HepG2 (cell line): ENCODE results near the gene GNG7. TPM values are rescaled to one million over a fixed set of nuclear protein-coding genes. Genes with fewer than 3 reads are reported as not detected.
A peak's percentile ranks its signal among the peaks of the same experiment; 100 is the strongest.

Experiments used
- KLF11 ChIP-seq: IDR thresholded peaks from 2 replicates; pipeline ENCODE4 v1.6.1; 2016; ENCODE audit warnings: missing compliant biosample characterization
- ZZZ3 ChIP-seq: sonication (generic); formaldehyde crosslinking; IDR thresholded peaks from 2 replicates; pipeline ENCODE4 v1.4.0; 2020; ENCODE audit warnings: missing genetic modification reagents, mild to moderate bottlenecking, borderline replicate concordance
- polyA plus RNA-seq, 8 experiments: library from polyadenylated mRNA; depleted of rRNA in 3 of 8; stranded (reverse) in 7 of 8; unstranded in 1 of 8; fragments of >200 nt; fragmentation: Illumina TruSeq in 4 of 8; extraction: Trizol in 4 of 8; gene quantifications; 2 replicates each; pipeline versions ENCODE4 v1.2.1 to v1.2.3, GENCODE V29; 2011 to 2016; ENCODE audit warnings: low read depth in 4 of 8, missing spikeins in 1 of 8, mixed read lengths in 1 of 8; ENCODE audit not compliant: insufficient read depth in 1 of 8
- total RNA-seq, 5 experiments: library from RNA; depleted of rRNA; stranded (reverse); fragments of >200 nt; fragmentation: Illumina TruSeq; extraction: Trizol; gene quantifications; 2 replicates each; pipeline ENCODE4 v1.2.3, GENCODE V29; 2016; ENCODE audit warnings: low read depth in 1 of 5
- TF ChIP-seq, protein P1 (sequence below): sonication (generic); formaldehyde crosslinking; IDR thresholded peaks from 2 replicates; pipeline ENCODE4 v1.5.0; 2020; ENCODE audit warnings: mild to moderate bottlenecking, missing genetic modification reagents, borderline replicate concordance
- TF ChIP-seq, protein P2 (sequence below): sonication (generic); formaldehyde crosslinking; IDR thresholded peaks from 2 replicates; pipeline ENCODE4 v1.5.0; 2020; ENCODE audit warnings: mild to moderate bottlenecking, missing genetic modification reagents, borderline replicate concordance
- TF ChIP-seq, protein P3 (sequence below): sonication (generic); formaldehyde crosslinking; IDR thresholded peaks from 2 replicates; pipeline ENCODE4 v1.8.1; 2023; ENCODE audit warnings: mild to moderate bottlenecking, moderate library complexity, missing genetic modification reagents

The GNG7 gene
- total and polyA plus RNA-seq, 2 of the 13 experiments (the other 11 are each of a cell fraction or from before 2014, with no cell fraction given), result 1.4 to 3.3 TPM

DNA sequence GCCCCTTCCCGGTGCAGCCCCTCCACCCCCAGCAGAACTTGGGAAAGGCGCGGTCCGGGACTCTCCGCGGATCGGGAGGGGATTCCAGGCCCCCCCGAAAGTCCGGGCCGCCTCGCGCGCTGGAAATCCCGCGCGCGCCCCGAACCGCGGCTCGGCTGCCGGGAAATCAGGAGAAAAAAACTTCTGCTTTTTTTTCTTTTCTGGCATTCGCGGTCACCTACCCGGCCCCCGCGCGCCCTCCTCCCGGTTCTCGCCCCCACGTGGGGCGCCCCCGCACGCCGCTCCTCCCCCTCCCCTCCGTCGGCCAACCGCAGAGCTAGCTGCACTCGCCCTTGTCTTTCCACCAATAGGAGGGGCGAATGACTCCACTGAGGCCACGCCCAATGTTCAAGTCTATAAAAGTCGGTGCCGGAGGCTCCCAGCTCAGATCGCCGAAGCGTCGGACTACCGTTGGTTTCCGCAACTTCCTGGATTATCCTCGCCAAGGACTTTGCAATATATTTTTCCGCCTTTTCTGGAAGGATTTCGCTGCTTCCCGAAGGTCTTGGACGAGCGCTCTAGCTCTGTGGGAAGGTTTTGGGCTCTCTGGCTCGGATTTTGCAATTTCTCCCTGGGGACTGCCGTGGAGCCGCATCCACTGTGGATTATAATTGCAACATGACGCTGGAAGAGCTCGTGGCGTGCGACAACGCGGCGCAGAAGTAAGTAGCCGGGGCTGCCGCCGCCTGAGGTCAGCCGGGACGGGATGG, 226.6 kb downstream of the GNG7 start, which contains the start of gene GADD45B (continued):
- TF ChIP-seq, protein P1, sequence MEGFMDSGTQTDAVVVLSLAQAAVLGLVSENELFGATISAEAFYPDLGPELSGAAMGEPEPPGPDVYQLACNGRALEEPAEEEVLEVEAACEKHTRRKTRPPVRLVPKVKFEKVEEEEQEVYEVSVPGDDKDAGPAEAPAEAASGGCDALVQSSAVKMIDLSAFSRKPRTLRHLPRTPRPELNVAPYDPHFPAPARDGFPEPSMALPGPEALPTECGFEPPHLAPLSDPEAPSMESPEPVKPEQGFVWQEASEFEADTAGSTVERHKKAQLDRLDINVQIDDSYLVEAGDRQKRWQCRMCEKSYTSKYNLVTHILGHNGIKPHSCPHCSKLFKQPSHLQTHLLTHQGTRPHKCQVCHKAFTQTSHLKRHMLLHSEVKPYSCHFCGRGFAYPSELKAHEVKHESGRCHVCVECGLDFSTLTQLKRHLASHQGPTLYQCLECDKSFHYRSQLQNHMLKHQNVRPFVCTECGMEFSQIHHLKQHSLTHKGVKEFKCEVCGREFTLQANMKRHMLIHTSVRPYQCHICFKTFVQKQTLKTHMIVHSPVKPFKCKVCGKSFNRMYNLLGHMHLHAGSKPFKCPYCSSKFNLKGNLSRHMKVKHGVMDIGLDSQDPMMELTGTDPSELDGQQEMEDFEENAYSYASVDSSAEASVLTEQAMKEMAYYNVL (CRISPR knock-in tag), result peak; percentile 45; the same call in 1 of the 2 replicates
- TF ChIP-seq, protein P2, sequence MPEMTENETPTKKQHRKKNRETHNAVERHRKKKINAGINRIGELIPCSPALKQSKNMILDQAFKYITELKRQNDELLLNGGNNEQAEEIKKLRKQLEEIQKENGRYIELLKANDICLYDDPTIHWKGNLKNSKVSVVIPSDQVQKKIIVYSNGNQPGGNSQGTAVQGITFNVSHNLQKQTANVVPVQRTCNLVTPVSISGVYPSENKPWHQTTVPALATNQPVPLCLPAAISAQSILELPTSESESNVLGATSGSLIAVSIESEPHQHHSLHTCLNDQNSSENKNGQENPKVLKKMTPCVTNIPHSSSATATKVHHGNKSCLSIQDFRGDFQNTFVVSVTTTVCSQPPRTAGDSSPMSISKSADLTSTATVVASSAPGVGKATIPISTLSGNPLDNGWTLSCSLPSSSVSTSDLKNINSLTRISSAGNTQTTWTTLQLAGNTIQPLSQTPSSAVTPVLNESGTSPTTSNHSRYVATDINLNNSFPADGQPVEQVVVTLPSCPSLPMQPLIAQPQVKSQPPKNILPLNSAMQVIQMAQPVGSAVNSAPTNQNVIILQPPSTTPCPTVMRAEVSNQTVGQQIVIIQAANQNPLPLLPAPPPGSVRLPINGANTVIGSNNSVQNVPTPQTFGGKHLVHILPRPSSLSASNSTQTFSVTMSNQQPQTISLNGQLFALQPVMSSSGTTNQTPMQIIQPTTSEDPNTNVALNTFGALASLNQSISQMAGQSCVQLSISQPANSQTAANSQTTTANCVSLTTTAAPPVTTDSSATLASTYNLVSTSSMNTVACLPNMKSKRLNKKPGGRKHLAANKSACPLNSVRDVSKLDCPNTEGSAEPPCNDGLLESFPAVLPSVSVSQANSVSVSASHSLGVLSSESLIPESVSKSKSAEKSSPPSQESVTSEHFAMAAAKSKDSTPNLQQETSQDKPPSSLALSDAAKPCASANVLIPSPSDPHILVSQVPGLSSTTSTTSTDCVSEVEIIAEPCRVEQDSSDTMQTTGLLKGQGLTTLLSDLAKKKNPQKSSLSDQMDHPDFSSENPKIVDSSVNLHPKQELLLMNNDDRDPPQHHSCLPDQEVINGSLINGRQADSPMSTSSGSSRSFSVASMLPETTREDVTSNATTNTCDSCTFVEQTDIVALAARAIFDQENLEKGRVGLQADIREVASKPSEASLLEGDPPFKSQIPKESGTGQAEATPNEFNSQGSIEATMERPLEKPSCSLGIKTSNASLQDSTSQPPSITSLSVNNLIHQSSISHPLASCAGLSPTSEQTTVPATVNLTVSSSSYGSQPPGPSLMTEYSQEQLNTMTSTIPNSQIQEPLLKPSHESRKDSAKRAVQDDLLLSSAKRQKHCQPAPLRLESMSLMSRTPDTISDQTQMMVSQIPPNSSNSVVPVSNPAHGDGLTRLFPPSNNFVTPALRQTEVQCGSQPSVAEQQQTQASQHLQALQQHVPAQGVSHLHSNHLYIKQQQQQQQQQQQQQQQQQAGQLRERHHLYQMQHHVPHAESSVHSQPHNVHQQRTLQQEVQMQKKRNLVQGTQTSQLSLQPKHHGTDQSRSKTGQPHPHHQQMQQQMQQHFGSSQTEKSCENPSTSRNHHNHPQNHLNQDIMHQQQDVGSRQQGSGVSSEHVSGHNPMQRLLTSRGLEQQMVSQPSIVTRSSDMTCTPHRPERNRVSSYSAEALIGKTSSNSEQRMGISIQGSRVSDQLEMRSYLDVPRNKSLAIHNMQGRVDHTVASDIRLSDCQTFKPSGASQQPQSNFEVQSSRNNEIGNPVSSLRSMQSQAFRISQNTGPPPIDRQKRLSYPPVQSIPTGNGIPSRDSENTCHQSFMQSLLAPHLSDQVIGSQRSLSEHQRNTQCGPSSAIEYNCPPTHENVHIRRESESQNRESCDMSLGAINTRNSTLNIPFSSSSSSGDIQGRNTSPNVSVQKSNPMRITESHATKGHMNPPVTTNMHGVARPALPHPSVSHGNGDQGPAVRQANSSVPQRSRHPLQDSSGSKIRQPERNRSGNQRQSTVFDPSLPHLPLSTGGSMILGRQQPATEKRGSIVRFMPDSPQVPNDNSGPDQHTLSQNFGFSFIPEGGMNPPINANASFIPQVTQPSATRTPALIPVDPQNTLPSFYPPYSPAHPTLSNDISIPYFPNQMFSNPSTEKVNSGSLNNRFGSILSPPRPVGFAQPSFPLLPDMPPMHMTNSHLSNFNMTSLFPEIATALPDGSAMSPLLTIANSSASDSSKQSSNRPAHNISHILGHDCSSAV (CRISPR knock-in tag), result no peak; the same call in 1 of the 2 replicates
- TF ChIP-seq ZZZ3 (CRISPR knock-in tag) (no peak), KLF11 (CRISPR knock-in tag) (peak; percentile 91)
- TF ChIP-seq, protein P3, sequence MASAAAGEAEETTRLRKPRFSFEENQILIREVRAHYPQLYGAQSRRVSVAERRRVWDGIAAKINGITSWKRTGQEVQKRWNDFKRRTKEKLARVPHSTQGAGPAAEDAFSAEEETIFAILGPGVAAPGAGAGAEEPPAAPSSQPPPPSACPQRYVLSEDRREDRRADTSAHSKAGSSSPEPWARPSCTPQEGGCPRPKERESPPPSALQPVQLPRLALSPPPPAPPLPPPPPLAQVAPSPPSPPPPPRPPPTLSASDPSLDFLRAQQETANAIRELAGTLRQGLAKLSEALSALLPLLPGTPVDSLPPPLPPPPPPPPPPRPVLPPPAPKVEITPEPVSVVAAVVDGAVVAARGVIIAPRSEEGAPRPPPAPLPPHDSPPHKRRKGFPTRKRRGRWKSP, result no peak; the same call in 1 of the 2 replicates
